ENCODE data around the gene UBA3. TPM values are rescaled to one million over a fixed set of nuclear protein-coding genes. Genes with fewer than 3 reads are reported as not detected.

UBA3 gene
- total RNA-seq, 1 experiment from 2014 or later = 40.5 TPM

GRCh38 chr3:69011096-69011730, 69.0 kb downstream of the UBA3 start:
- intact Hi-C loops (cut with micrococcal nuclease; ENCODE audit: unreplicated experiment) = no loop called here
- Histone ChIP-seq H3K4me1 (ENCODE audit: insufficient read depth, low read length, poor library complexity, severe bottlenecking) (no peaks in the 10 kb centered on the region), H3K36me3 (ENCODE audit: insufficient read depth, low read length, poor library complexity, severe bottlenecking) (no peaks in the 10 kb centered on the region), H3K9me3 (ENCODE audit: low read depth, low read length, poor library complexity, severe bottlenecking) (no peaks in the 10 kb centered on the region), H3K27ac (ENCODE audit: low read depth, low read length, poor library complexity, severe bottlenecking) (no peak overlapping the region), H3K27me3 (replicated peaks; ENCODE audit: insufficient read depth, low read depth, low read length, poor library complexity) (no peaks in the 10 kb centered on the region), H3K4me3 (ENCODE audit: low read depth, low read length, poor library complexity, severe bottlenecking) (no peak overlapping the region)
- TF ChIP-seq EZH2 (IDR thresholded peaks at IDR 0.05; ENCODE audit: borderline replicate concordance, low read depth, low read length, poor library complexity, severe bottlenecking) = no peak
- TF ChIP-seq, protein P1, sequence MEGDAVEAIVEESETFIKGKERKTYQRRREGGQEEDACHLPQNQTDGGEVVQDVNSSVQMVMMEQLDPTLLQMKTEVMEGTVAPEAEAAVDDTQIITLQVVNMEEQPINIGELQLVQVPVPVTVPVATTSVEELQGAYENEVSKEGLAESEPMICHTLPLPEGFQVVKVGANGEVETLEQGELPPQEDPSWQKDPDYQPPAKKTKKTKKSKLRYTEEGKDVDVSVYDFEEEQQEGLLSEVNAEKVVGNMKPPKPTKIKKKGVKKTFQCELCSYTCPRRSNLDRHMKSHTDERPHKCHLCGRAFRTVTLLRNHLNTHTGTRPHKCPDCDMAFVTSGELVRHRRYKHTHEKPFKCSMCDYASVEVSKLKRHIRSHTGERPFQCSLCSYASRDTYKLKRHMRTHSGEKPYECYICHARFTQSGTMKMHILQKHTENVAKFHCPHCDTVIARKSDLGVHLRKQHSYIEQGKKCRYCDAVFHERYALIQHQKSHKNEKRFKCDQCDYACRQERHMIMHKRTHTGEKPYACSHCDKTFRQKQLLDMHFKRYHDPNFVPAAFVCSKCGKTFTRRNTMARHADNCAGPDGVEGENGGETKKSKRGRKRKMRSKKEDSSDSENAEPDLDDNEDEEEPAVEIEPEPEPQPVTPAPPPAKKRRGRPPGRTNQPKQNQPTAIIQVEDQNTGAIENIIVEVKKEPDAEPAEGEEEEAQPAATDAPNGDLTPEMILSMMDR (conservative IDR thresholded peaks at IDR 0.05; ENCODE audit: low read depth, low read length) = no peak
- POLR2A ChIA-PET (ENCODE audit: low non-redundant PET) = no interaction called here
- CTCF ChIA-PET = no interaction called here
- DNase-seq (ENCODE audit: low spot score) = no peak
- BruUV-seq (replicated peaks) = no TSS peak

DNA sequence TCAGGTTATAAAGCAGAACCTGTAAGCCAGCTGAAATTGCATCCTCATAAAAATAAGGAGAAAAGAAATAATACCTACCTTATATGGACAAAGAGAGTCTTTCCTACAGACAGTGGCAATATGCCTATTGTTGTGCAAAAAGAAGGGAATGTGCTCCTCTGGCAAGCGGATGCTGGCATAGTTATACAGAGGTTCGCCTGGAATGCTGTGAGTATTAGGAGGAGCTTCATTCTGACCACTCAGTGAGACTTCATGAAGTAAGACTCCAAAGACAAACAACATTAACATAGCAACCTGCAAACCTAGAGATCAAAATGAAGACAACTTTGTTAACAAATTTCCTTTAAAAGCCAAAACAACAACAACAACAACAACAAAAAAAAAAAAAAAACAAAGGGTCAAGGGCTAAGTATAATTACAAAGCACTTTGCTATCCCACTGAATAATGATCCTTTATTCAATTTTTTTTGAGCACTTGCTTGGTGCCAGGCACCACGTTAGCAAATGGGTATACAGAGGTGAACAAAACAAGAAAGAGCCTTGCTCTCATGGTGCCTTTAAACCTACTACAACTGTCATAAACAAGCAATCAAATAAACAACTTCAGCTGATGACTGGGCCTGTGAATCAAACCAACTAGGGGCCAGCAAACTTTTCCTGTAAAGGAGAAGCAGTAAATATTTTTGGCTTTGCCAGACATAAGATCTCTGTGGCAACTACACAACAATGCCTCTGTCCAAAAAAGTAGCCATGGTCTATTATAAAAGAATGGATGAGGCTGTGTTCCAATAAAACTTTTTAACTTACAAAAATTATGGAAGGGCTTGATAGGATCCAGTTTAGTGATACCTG, 70.4 kb downstream of the UBA3 start:
- no TSS peak for BruUV-seq (replicated peaks)
- H3K4me1 ChIP-seq (ENCODE audit: insufficient read depth, low read length, poor library complexity, severe bottlenecking) = no peaks in the 10 kb centered on the region
- H3K4me3 ChIP-seq (ENCODE audit: low read depth, low read length, poor library complexity, severe bottlenecking) = no peak overlapping the region
- no peaks in the 10 kb centered on the region for H3K27me3 ChIP-seq (replicated peaks; ENCODE audit: insufficient read depth, low read depth, low read length, poor library complexity)
- intact Hi-C loops (cut with micrococcal nuclease; ENCODE audit: unreplicated experiment) = no loop called here
- H3K9me3 ChIP-seq (ENCODE audit: low read depth, low read length, poor library complexity, severe bottlenecking) = no peaks in the 10 kb centered on the region
- no peak for TF ChIP-seq EZH2 (IDR thresholded peaks at IDR 0.05; ENCODE audit: borderline replicate concordance, low read depth, low read length, poor library complexity, severe bottlenecking)
- TF ChIP-seq, protein P1 (conservative IDR thresholded peaks at IDR 0.05; ENCODE audit: low read depth, low read length) = no peak
- no peak overlapping the region for H3K27ac ChIP-seq (ENCODE audit: low read depth, low read length, poor library complexity, severe bottlenecking)
- H3K36me3 ChIP-seq (ENCODE audit: insufficient read depth, low read length, poor library complexity, severe bottlenecking) = no peaks in the 10 kb centered on the region
- CTCF ChIA-PET = no interaction called here
- no peak for DNase-seq (ENCODE audit: low spot score)
- POLR2A ChIA-PET (ENCODE audit: low non-redundant PET) = no interaction called here

- CTCF ChIA-PET = no interaction called here
These were observed 71.2 kb downstream of the UBA3 start for GRCh38 chr3:69008980-69009379.

More at GRCh38 chr3:69008980-69009379, 71.2 kb downstream of the UBA3 start:
- TF ChIP-seq, protein P1 (conservative IDR thresholded peaks at IDR 0.05; ENCODE audit: low read depth, low read length) = no peak
- no peak for TF ChIP-seq EZH2 (IDR thresholded peaks at IDR 0.05; ENCODE audit: borderline replicate concordance, low read depth, low read length, poor library complexity, severe bottlenecking)
- H3K36me3 ChIP-seq (ENCODE audit: insufficient read depth, low read length, poor library complexity, severe bottlenecking) = no peaks in the 10 kb centered on the region
- POLR2A ChIA-PET (ENCODE audit: low non-redundant PET) = no interaction called here
- H3K27ac ChIP-seq (ENCODE audit: low read depth, low read length, poor library complexity, severe bottlenecking) = no peak overlapping the region
- no peaks in the 10 kb centered on the region for H3K27me3 ChIP-seq (replicated peaks; ENCODE audit: insufficient read depth, low read depth, low read length, poor library complexity)
- DNase-seq (ENCODE audit: low spot score) = peak; percentile 9
- H3K4me3 ChIP-seq (ENCODE audit: low read depth, low read length, poor library complexity, severe bottlenecking) = no peak overlapping the region
- intact Hi-C loops (cut with micrococcal nuclease; ENCODE audit: unreplicated experiment) = no loop called here
- no peaks in the 10 kb centered on the region for H3K4me1 ChIP-seq (ENCODE audit: insufficient read depth, low read length, poor library complexity, severe bottlenecking)
- no TSS peak for BruUV-seq (replicated peaks)
- H3K9me3 ChIP-seq (ENCODE audit: low read depth, low read length, poor library complexity, severe bottlenecking) = no peaks in the 10 kb centered on the region

Measured in A673 (cell line).